SK-N-SH treated with all-trans-retinoic acid at 6 μM for 48 hours (cell line): Measurements from ENCODE around the gene DPT.

Experiments used
- ATAC-seq: fragments of 200-7000 bp; cut with Tn5 transposase; 3 replicates; pipeline ENCODE4 v1.9.1; 2020; ENCODE audit warnings: mild to moderate bottlenecking, moderate library complexity
- ARNTL ChIP-seq: fragments of 450-650 bp; formaldehyde crosslinking; IDR thresholded peaks from 2 replicates; pipeline ENCODE4 v1.5.0; 2020; ENCODE audit warnings: low read depth, mild to moderate bottlenecking, moderate library complexity, borderline replicate concordance
- BACH2 ChIP-seq: fragments of 250-450 bp; sonication (Bioruptor Pico); IDR thresholded peaks from 2 replicates; pipeline ENCODE4 v1.9.0; 2021; ENCODE audit warnings: mild to moderate bottlenecking, borderline replicate concordance
- CREB5 ChIP-seq: fragments of 250-450 bp; sonication (Bioruptor Pico); IDR thresholded peaks from 2 replicates; pipeline ENCODE4 v1.5.1; 2020; ENCODE audit warnings: low read depth, mild to moderate bottlenecking, moderate library complexity
- CSDC2 ChIP-seq: fragments of 250-450 bp; sonication (Bioruptor Pico); IDR thresholded peaks from 2 replicates; pipeline ENCODE4 v1.5.0; 2020; ENCODE audit warnings: mild to moderate bottlenecking, moderate library complexity
- CSRNP3 ChIP-seq: fragments of 250-450 bp; sonication (Bioruptor Pico); IDR thresholded peaks from 2 replicates; pipeline ENCODE4 v1.5.1; 2021; ENCODE audit warnings: mild to moderate bottlenecking, moderate library complexity
- ESRRG ChIP-seq: fragments of 250-450 bp; sonication (Bioruptor Pico); IDR thresholded peaks from 2 replicates; pipeline ENCODE4 v1.6.1; 2021; ENCODE audit warnings: mild to moderate bottlenecking
- GLIS3 ChIP-seq: fragments of 250-450 bp; sonication (Bioruptor Pico); IDR thresholded peaks from 2 replicates; pipeline ENCODE4 v1.5.0; 2020; ENCODE audit warnings: mild to moderate bottlenecking, moderate library complexity
- ISL1 ChIP-seq: fragments of 250-450 bp; sonication (Bioruptor Pico); IDR thresholded peaks from 2 replicates; pipeline ENCODE4 v2.1.2; 2022; ENCODE audit warnings: mild to moderate bottlenecking, moderate library complexity
- OSR1 ChIP-seq: fragments of 250-450 bp; sonication (Bioruptor Pico); IDR thresholded peaks from 2 replicates; pipeline ENCODE4 v1.8.0; 2022; ENCODE audit warnings: moderate library complexity, mild to moderate bottlenecking, inconsistent platforms
- PATZ1 ChIP-seq: fragments of 250-450 bp; sonication (Bioruptor Pico); IDR thresholded peaks from 2 replicates; pipeline ENCODE4 v1.8.0; 2020; ENCODE audit warnings: mild to moderate bottlenecking, moderate library complexity, borderline replicate concordance
- POU6F1 ChIP-seq: fragments of 250-450 bp; sonication (Bioruptor Pico); IDR thresholded peaks from 2 replicates; pipeline ENCODE4 v1.8.0; 2021; ENCODE audit warnings: low read depth, mild to moderate bottlenecking, moderate library complexity, borderline replicate concordance
- PPARA ChIP-seq: fragments of 250-450 bp; sonication (Bioruptor Pico); IDR thresholded peaks from 2 replicates; pipeline ENCODE4 v1.5.0; 2020; ENCODE audit warnings: mild to moderate bottlenecking, borderline replicate concordance
- RARB ChIP-seq: fragments of 250-450 bp; sonication (Bioruptor Pico); IDR thresholded peaks from 2 replicates; pipeline ENCODE4 v1.8.0; 2021; ENCODE audit warnings: mild to moderate bottlenecking, moderate library complexity
- SNAI2 ChIP-seq: fragments of 250-450 bp; sonication (Bioruptor Pico); IDR thresholded peaks from 2 replicates; pipeline ENCODE4 v1.5.0; 2020; ENCODE audit warnings: mild to moderate bottlenecking, moderate library complexity
- TCF4 ChIP-seq: fragments of 250-450 bp; sonication (Bioruptor Pico); IDR thresholded peaks from 2 replicates; pipeline ENCODE4 v1.8.0; 2021; ENCODE audit warnings: mild to moderate bottlenecking, moderate library complexity, borderline replicate concordance
- TOX ChIP-seq: fragments of 250-450 bp; sonication (Bioruptor Pico); IDR thresholded peaks from 2 replicates; pipeline ENCODE4 v1.8.0; 2021; ENCODE audit warnings: mild to moderate bottlenecking, moderate library complexity, borderline replicate concordance
- ZC3H10 ChIP-seq: fragments of 250-450 bp; sonication (Bioruptor Pico); IDR thresholded peaks from 2 replicates; pipeline ENCODE4 v1.5.1; 2021; ENCODE audit warnings: mild to moderate bottlenecking, moderate library complexity
- ZFP3 ChIP-seq: fragments of 250-450 bp; sonication (Bioruptor Pico); IDR thresholded peaks from 2 replicates; pipeline ENCODE4 v1.5.0; 2020; ENCODE audit warnings: mild to moderate bottlenecking, moderate library complexity
- ZFP30 ChIP-seq: fragments of 450-650 bp; formaldehyde crosslinking; IDR thresholded peaks from 2 replicates; pipeline ENCODE4 v1.5.0; 2022; ENCODE audit warnings: mild to moderate bottlenecking, moderate library complexity
- ZNF565 ChIP-seq: fragments of 450-650 bp; formaldehyde crosslinking; conservative IDR thresholded peaks from 2 replicates; pipeline ENCODE4 v1.5.0; 2020; ENCODE audit warnings: low read depth, mild to moderate bottlenecking, moderate library complexity
- ZNF70 ChIP-seq: fragments of 450-650 bp; formaldehyde crosslinking; IDR thresholded peaks from 2 replicates; pipeline ENCODE4 v1.5.0; 2020; ENCODE audit warnings: mild to moderate bottlenecking, moderate library complexity
- ZNF8 ChIP-seq: fragments of 450-650 bp; formaldehyde crosslinking; IDR thresholded peaks from 2 replicates; pipeline ENCODE4 v1.5.0; 2020; ENCODE audit warnings: mild to moderate bottlenecking, moderate library complexity

DPT gene

GRCh38 chr1:168665975-168666374 is 63.0 kb downstream of the DPT start:
- ATAC-seq, result no peak

GRCh38 chr1:168664069-168664834 is 64.8 kb downstream of the DPT start:
- TF ChIP-seq ZNF8 (CRISPR knock-in tag), result no peak
- TF ChIP-seq ZFP3 (CRISPR knock-in tag), result no peak
- no peak for TF ChIP-seq POU6F1 (CRISPR knock-in tag)
- no peak for TF ChIP-seq BACH2 (CRISPR knock-in tag)
- no peak for TF ChIP-seq RARB (CRISPR knock-in tag)
- TF ChIP-seq CSRNP3 (CRISPR knock-in tag), result no peak
- TF ChIP-seq PATZ1, result no peak
- TF ChIP-seq ZNF70 (CRISPR knock-in tag), result no peak
- no peak for TF ChIP-seq GLIS3
- no peak for TF ChIP-seq ZNF565 (CRISPR knock-in tag)
- no peak for TF ChIP-seq ESRRG (CRISPR knock-in tag)
- no peak for TF ChIP-seq PPARA
- TF ChIP-seq CSDC2 (CRISPR knock-in tag), result no peak
- no peak for TF ChIP-seq ZFP30
- no peak for TF ChIP-seq ZC3H10
- no peak for TF ChIP-seq OSR1 (CRISPR knock-in tag)
- TF ChIP-seq SNAI2, result no peak
- TF ChIP-seq ISL1, result no peak
- no peak for TF ChIP-seq CREB5 (CRISPR knock-in tag)

More at GRCh38 chr1:168665975-168666374, 63.0 kb downstream of the DPT start:
- TF ChIP-seq CSDC2 (CRISPR knock-in tag), result no peak
- no peak for TF ChIP-seq OSR1 (CRISPR knock-in tag)
- no peak for TF ChIP-seq BACH2 (CRISPR knock-in tag)
- TF ChIP-seq PATZ1, result no peak
- no peak for TF ChIP-seq ZC3H10
- no peak for TF ChIP-seq TOX
- no peak for TF ChIP-seq SNAI2
- no peak for TF ChIP-seq ARNTL (CRISPR knock-in tag)
- no peak for TF ChIP-seq ZNF8 (CRISPR knock-in tag)
- no peak for TF ChIP-seq ZFP3 (CRISPR knock-in tag)
- TF ChIP-seq, all 23 proteins: peak for 0

GRCh38 chr1:168656485-168656884 is 72.5 kb downstream of the DPT start:
- no peak for TF ChIP-seq ARNTL (CRISPR knock-in tag)
- TF ChIP-seq OSR1 (CRISPR knock-in tag), result no peak
- TF ChIP-seq PATZ1, result no peak
- no peak for TF ChIP-seq ESRRG (CRISPR knock-in tag)
- TF ChIP-seq ZFP3 (CRISPR knock-in tag), result no peak
- TF ChIP-seq ISL1, result no peak
- TF ChIP-seq SNAI2, result no peak
- TF ChIP-seq ZFP30, result no peak
- TF ChIP-seq ZNF8 (CRISPR knock-in tag), result no peak
- no peak for TF ChIP-seq CSDC2 (CRISPR knock-in tag)
- no peak for TF ChIP-seq ZNF565 (CRISPR knock-in tag)
- TF ChIP-seq GLIS3, result no peak
- no peak for TF ChIP-seq TCF4
- TF ChIP-seq ZC3H10, result no peak
- TF ChIP-seq TOX, result no peak
- no peak for TF ChIP-seq ZNF70 (CRISPR knock-in tag)
- no peak for TF ChIP-seq BACH2 (CRISPR knock-in tag)
- no peak for TF ChIP-seq CSRNP3 (CRISPR knock-in tag)
- no peak for ATAC-seq

More at GRCh38 chr1:168664069-168664834, 64.8 kb downstream of the DPT start:
- ATAC-seq, result no peak
